H9 (cell line): ENCODE measurements around the gene OCIAD2. TPM values are rescaled to one million over a fixed set of nuclear protein-coding genes. Genes with fewer than 3 reads are reported as not detected.

Source experiments
- DNase-seq: peaks from one replicate; pipeline ENCODE4 v3.0.0-alpha.2; 2017
- H2AFZ ChIP-seq: one replicate; pipeline ENCODE4 v1.6.1; 2013; ENCODE audit warnings: mild to moderate bottlenecking, low read length, control low read depth, moderate library complexity
- H2AK5ac ChIP-seq: 2 replicates; pipeline ENCODE4 v1.6.1; 2013; ENCODE audit warnings: low read length, control low read depth, mixed read lengths; ENCODE audit not compliant: insufficient read length
- H2BK120ac ChIP-seq: one replicate; pipeline ENCODE4 v1.6.1; 2013; ENCODE audit warnings: low read depth, mild to moderate bottlenecking, low read length, control low read depth, inconsistent platforms; ENCODE audit not compliant: poor library complexity, severe bottlenecking
- H2BK12ac ChIP-seq: 2 replicates; pipeline ENCODE4 v1.6.1; 2013; ENCODE audit warnings: low read length, control low read depth, mixed read lengths, low read depth; ENCODE audit not compliant: insufficient read length
- H2BK15ac ChIP-seq: 2 replicates; pipeline ENCODE4 v1.6.1; 2013; ENCODE audit warnings: low read depth, low read length, control low read depth
- H2BK20ac ChIP-seq: one replicate; pipeline ENCODE4 v1.6.1; 2013; ENCODE audit warnings: low read depth, mild to moderate bottlenecking, low read length, control low read depth, inconsistent platforms; ENCODE audit not compliant: poor library complexity, severe bottlenecking
- H2BK5ac ChIP-seq: 2 replicates; pipeline ENCODE4 v1.6.1; 2013; ENCODE audit warnings: low read length, control low read depth, mixed read lengths; ENCODE audit not compliant: insufficient read length
- H3K14ac ChIP-seq: 2 replicates; pipeline ENCODE4 v1.6.1; 2013; ENCODE audit warnings: low read length, control low read depth; ENCODE audit not compliant: insufficient read depth
- H3K18ac ChIP-seq: 2 replicates; pipeline ENCODE4 v1.6.1; 2013; ENCODE audit warnings: low read depth, mild to moderate bottlenecking, mixed read lengths, low read length, control low read depth; ENCODE audit not compliant: insufficient read length
- H3K23ac ChIP-seq: 2 replicates; pipeline ENCODE4 v1.6.1; 2013; ENCODE audit warnings: low read length, control low read depth, mixed read lengths, low read depth; ENCODE audit not compliant: insufficient read length
- H3K23me2 ChIP-seq: 2 replicates; pipeline ENCODE4 v1.6.1; 2013; ENCODE audit warnings: low read depth, mild to moderate bottlenecking, mixed read lengths, low read length, control low read depth; ENCODE audit not compliant: insufficient read length, poor library complexity, severe bottlenecking
- H3K27ac ChIP-seq: 2 replicates; pipeline ENCODE4 v1.5.1; 2013; ENCODE audit warnings: low read length, control low read depth, mixed read lengths, low read depth; ENCODE audit not compliant: insufficient read length
- H3K27me3 ChIP-seq: 2 replicates; pipeline ENCODE4 v1.6.1; 2013; ENCODE audit warnings: low read length, control low read depth, inconsistent platforms; ENCODE audit not compliant: insufficient read depth
- H3K4ac ChIP-seq: 2 replicates; pipeline ENCODE4 v1.6.1; 2013; ENCODE audit warnings: low read depth, mild to moderate bottlenecking, control low read depth, inconsistent platforms, low read length, moderate library complexity
- H3K4me1 ChIP-seq: 2 replicates; pipeline ENCODE4 v1.6.1; 2013; ENCODE audit warnings: low read length, control low read depth, inconsistent platforms; ENCODE audit not compliant: insufficient read depth
- H3K4me2 ChIP-seq: 2 replicates; pipeline ENCODE4 v1.6.1; 2013; ENCODE audit warnings: low read length, control low read depth, mixed read lengths; ENCODE audit not compliant: insufficient read length, insufficient read depth
- H3K56ac ChIP-seq: 2 replicates; pipeline ENCODE4 v1.6.1; 2013; ENCODE audit warnings: low read depth, mild to moderate bottlenecking, mixed read lengths, low read length, control low read depth; ENCODE audit not compliant: insufficient read length
- H3K79me1 ChIP-seq: 2 replicates; pipeline ENCODE4 v1.6.1; 2013; ENCODE audit warnings: low read depth, mild to moderate bottlenecking, moderate library complexity, low read length, control low read depth, inconsistent platforms; ENCODE audit not compliant: insufficient read depth, poor library complexity, severe bottlenecking
- H3K79me2 ChIP-seq: 2 replicates; pipeline ENCODE4 v1.6.1; 2013; ENCODE audit warnings: low read length, control low read depth, inconsistent platforms; ENCODE audit not compliant: insufficient read depth
- H3K9ac ChIP-seq: 2 replicates; pipeline ENCODE4 v1.6.1; 2013; ENCODE audit warnings: low read length, control low read depth, mixed read lengths; ENCODE audit not compliant: insufficient read length; ENCODE audit errors: extremely low read depth
- H3K9me3 ChIP-seq: one replicate; pipeline ENCODE4 v1.6.1; 2013; ENCODE audit warnings: low read depth, low read length, inconsistent platforms; ENCODE audit not compliant: control insufficient read depth
- H3T11ph ChIP-seq: one replicate; pipeline ENCODE4 v1.6.1; 2013; ENCODE audit warnings: mild to moderate bottlenecking, low read length, control low read depth, inconsistent platforms
- H4K20me1 ChIP-seq: one replicate; pipeline ENCODE4 v1.6.1; 2013; ENCODE audit not compliant: control insufficient read depth, insufficient read length, insufficient read depth
- H4K5ac ChIP-seq: 2 replicates; pipeline ENCODE4 v1.6.1; 2013; ENCODE audit warnings: low read depth, mild to moderate bottlenecking, mixed read lengths, low read length, control low read depth; ENCODE audit not compliant: insufficient read length
- H4K8ac ChIP-seq: replicated peaks from 2 replicates; pipeline ENCODE4 v1.6.1; 2013; ENCODE audit warnings: low read length, control low read depth, mixed read lengths, low read depth; ENCODE audit not compliant: insufficient read length
- H4K91ac ChIP-seq: 2 replicates; pipeline ENCODE4 v1.6.1; 2013; ENCODE audit warnings: low read depth, mild to moderate bottlenecking, moderate library complexity, mixed read lengths, low read length, control low read depth; ENCODE audit not compliant: insufficient read length
- H3K27ac Mint-ChIP-seq, 3 experiments: 2 replicates in 2 of 3; 3 replicates in 1 of 3; pipeline ENCODE4 v1.8.0; 2020 to 2021; ENCODE audit warnings: mixed read lengths in 3 of 3, mild to moderate bottlenecking in 1 of 3, moderate library complexity in 1 of 3
- H3K27me3 Mint-ChIP-seq: 2 replicates; pipeline ENCODE4 v1.8.0; 2021; ENCODE audit warnings: low read depth, mild to moderate bottlenecking, moderate library complexity, mixed read lengths
- H3K36me3 Mint-ChIP-seq, 3 experiments: 2 replicates in 2 of 3; 3 replicates in 1 of 3; pipeline ENCODE4 v1.8.0; 2020 to 2021; ENCODE audit warnings: low read depth in 3 of 3, mixed read lengths in 3 of 3; ENCODE audit not compliant: insufficient read depth in 1 of 3
- H3K4me1 Mint-ChIP-seq, 2 experiments: 2 replicates each; pipeline ENCODE4 v1.8.0; 2020; ENCODE audit warnings: mixed read lengths in 2 of 2
- H3K4me3 Mint-ChIP-seq, 2 experiments: 2 replicates in 1 of 2; 3 replicates in 1 of 2; pipeline ENCODE4 v1.8.0; 2020 to 2021; ENCODE audit warnings: mild to moderate bottlenecking in 2 of 2, mixed read lengths in 2 of 2, moderate library complexity in 1 of 2
- H3K9me3 Mint-ChIP-seq, 2 experiments: 2 replicates in 1 of 2; 3 replicates in 1 of 2; pipeline ENCODE4 v1.8.0; 2020; ENCODE audit warnings: mild to moderate bottlenecking in 2 of 2, mixed read lengths in 2 of 2, moderate library complexity in 1 of 2
- CTCF ChIP-seq: fragments of 200-600 bp; sonication (generic); conservative IDR thresholded peaks from 3 replicates; pipeline ENCODE4 v1.8.0; 2021; ENCODE audit warnings: antibody characterized with exemption, mild to moderate bottlenecking
- WGBS: extraction: QIAGEN DNeasy Blood & Tissue Kit; methylation state at CpG from one replicate; pipeline ENCODE4 v1.1.7; 2013; ENCODE audit warnings: missing lambda C conversion rate, low lambda C conversion rate, mixed read lengths; ENCODE audit not compliant: insufficient read length; ENCODE audit errors: extremely low coverage; 5-methylcytosine and 5-hydroxymethylcytosine counted together
- total RNA-seq: library from RNA; stranded (reverse); gene quantifications from 2 replicates; pipeline ENCODE4 v1.2.1, GENCODE V29; 2021

Gene OCIAD2
- total RNA-seq, 1 experiment from 2014 or later = 108 TPM

GRCh38 chr4:48914311-48914710 is 7.7 kb upstream of the OCIAD2 start:
- WGBS = no CpG with 5 or more reads among the region's 3 CpGs
- Histone ChIP-seq H2BK20ac (no peak overlapping the region), H3K79me2 (no peaks in the 10 kb centered on the region), H2BK5ac (no peak overlapping the region), H3K14ac (no peak overlapping the region), H4K20me1 (no peaks in the 10 kb centered on the region), H3T11ph (no peak overlapping the region), H2AK5ac (no peak overlapping the region), H3K79me1 (no peaks in the 10 kb centered on the region), H3K27ac (no peak overlapping the region), H3K27me3 (no peaks in the 10 kb centered on the region), H3K4me2 (no peak overlapping the region), H3K4me1 (no peaks in the 10 kb centered on the region), H3K23me2 (no peaks in the 10 kb centered on the region), H4K5ac (no peak overlapping the region), H3K56ac (no peak overlapping the region), H2AFZ (no peak overlapping the region), H2BK12ac (no peak overlapping the region), H4K8ac (no peak overlapping the region), H2BK120ac (no peak overlapping the region), H3K9ac (no peak overlapping the region), H3K9me3 (no peaks in the 10 kb centered on the region), H3K23ac (no peak overlapping the region), H2BK15ac (no peak overlapping the region), H4K91ac (no peak overlapping the region), H3K4ac (no peak overlapping the region), H3K18ac (no peak overlapping the region)
- no peak for DNase-seq
- Mint-ChIP-seq H3K9me3 (peaks cover 0 to 1% of the 10 kb centered on the region in 2 experiments; a peak in 1 of 5 replicates), H3K4me1 (peaks cover 3 to 6% of the 10 kb centered on the region in 2 experiments; a peak in 1 of 4 replicates), H3K36me3 (no peaks in the 10 kb centered on the region), H3K4me3 (no peak overlapping the region), H3K27me3 (no peaks in the 10 kb centered on the region), H3K27ac (no peak overlapping the region)
- TF ChIP-seq CTCF = no peak
